Measurements from ENCODE around the gene GABRD. TPM values are rescaled to one million over a fixed set of nuclear protein-coding genes. Genes with fewer than 3 reads are reported as not detected.

GABRD gene
- total RNA-seq, 3 donors from 2014 or later (not counting 1 experiment from before 2014, with no cell fraction given), result 0.19 to 0.33 TPM; not detected in 1

DNA sequence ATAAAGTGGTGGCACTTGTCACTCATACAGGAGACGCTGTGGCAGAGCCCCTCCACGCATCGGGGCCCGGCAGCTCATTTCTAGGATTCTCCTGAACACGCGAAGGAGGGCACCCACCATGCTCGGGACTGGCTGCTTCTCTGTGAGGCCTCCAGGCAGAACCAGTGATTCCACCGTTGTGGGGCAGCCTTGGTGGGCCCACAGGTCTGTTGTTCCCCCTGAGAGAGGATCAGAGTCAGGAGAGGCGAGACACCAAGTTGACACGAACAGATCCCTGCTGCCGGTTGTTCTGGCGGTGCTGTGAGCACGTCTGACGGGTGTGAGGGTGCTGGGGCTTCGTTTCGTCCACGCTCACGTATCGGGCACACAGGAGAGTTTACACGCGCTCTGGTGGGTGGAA is 57.7 kb downstream of the GABRD start:
- H3K4me1 Mint-ChIP-seq, result peaks cover 4 to 15% of the 10 kb centered on the region in 2 donors
- peaks cover 21% of the 10 kb centered on the region for H3K36me3 Mint-ChIP-seq
- H3K36me3 ChIP-seq (ENCODE audit: control insufficient read depth, insufficient read depth, low read length), result no peaks in the 10 kb centered on the region

GRCh38 chr1:2078170-2078569 is 59.0 kb downstream of the GABRD start:
- Mint-ChIP-seq H3K27me3 (ENCODE audit: low read depth in 2 of 2) (no peaks in the 10 kb centered on the region), H3K4me3 (no peak overlapping the region), H3K36me3 (peaks cover 21% of the 10 kb centered on the region), H3K27ac (no peak overlapping the region), H3K9me3 (peaks cover 4 to 13% of the 10 kb centered on the region in 2 donors), H3K4me1 (peaks cover 0 to 15% of the 10 kb centered on the region in 2 donors)
- ATAC-seq, result no peak
- TF ChIP-seq, protein P1, sequence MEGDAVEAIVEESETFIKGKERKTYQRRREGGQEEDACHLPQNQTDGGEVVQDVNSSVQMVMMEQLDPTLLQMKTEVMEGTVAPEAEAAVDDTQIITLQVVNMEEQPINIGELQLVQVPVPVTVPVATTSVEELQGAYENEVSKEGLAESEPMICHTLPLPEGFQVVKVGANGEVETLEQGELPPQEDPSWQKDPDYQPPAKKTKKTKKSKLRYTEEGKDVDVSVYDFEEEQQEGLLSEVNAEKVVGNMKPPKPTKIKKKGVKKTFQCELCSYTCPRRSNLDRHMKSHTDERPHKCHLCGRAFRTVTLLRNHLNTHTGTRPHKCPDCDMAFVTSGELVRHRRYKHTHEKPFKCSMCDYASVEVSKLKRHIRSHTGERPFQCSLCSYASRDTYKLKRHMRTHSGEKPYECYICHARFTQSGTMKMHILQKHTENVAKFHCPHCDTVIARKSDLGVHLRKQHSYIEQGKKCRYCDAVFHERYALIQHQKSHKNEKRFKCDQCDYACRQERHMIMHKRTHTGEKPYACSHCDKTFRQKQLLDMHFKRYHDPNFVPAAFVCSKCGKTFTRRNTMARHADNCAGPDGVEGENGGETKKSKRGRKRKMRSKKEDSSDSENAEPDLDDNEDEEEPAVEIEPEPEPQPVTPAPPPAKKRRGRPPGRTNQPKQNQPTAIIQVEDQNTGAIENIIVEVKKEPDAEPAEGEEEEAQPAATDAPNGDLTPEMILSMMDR (IDR thresholded peaks at IDR 0.05), result no peak
- Histone ChIP-seq H3K27ac (ENCODE audit: low read length) (no peak overlapping the region), H3K4me3 (ENCODE audit: low read length) (no peak overlapping the region), H3K36me3 (ENCODE audit: control insufficient read depth, insufficient read depth, low read length) (no peaks in the 10 kb centered on the region), H3K9me3 (ENCODE audit: control insufficient read depth, insufficient read depth, low read length) (peaks cover 19% of the 10 kb centered on the region), H3K27me3 (ENCODE audit: control insufficient read depth, insufficient read depth, low read length) (no peaks in the 10 kb centered on the region), H3K4me1 (ENCODE audit: control insufficient read depth, insufficient read depth, low read length) (peaks cover 11% of the 10 kb centered on the region)
- DNase-seq, result no peak
- intact Hi-C loops (cut with micrococcal nuclease), result no loop called here
- 97% methylated on average over 5 of the region's 7 CpGs for WGBS (ENCODE audit: insufficient coverage)

More for the DNA sequence above, 57.7 kb downstream of the GABRD start:
- peaks cover 11% of the 10 kb centered on the region for H3K4me1 ChIP-seq (ENCODE audit: control insufficient read depth, insufficient read depth, low read length)
- no peak for ATAC-seq
- H3K4me3 Mint-ChIP-seq, result no peak overlapping the region
- no peak for DNase-seq
- H3K4me3 ChIP-seq (ENCODE audit: low read length), result no peak overlapping the region
- TF ChIP-seq, protein P1 (IDR thresholded peaks at IDR 0.05), result no peak
- no peak overlapping the region for H3K27ac Mint-ChIP-seq
- peaks cover 4 to 13% of the 10 kb centered on the region in 2 donors for H3K9me3 Mint-ChIP-seq
- H3K27ac ChIP-seq (ENCODE audit: low read length), result no peak overlapping the region
- no peaks in the 10 kb centered on the region for H3K27me3 Mint-ChIP-seq (ENCODE audit: low read depth in 2 of 2)
- H3K27me3 ChIP-seq (ENCODE audit: control insufficient read depth, insufficient read depth, low read length), result no peaks in the 10 kb centered on the region
- intact Hi-C loops (cut with micrococcal nuclease), result no loop called here
- WGBS (ENCODE audit: insufficient coverage), result 94% methylated on average over 21 of the region's 21 CpGs
- H3K9me3 ChIP-seq (ENCODE audit: control insufficient read depth, insufficient read depth, low read length), result peaks cover 19% of the 10 kb centered on the region

DNA sequence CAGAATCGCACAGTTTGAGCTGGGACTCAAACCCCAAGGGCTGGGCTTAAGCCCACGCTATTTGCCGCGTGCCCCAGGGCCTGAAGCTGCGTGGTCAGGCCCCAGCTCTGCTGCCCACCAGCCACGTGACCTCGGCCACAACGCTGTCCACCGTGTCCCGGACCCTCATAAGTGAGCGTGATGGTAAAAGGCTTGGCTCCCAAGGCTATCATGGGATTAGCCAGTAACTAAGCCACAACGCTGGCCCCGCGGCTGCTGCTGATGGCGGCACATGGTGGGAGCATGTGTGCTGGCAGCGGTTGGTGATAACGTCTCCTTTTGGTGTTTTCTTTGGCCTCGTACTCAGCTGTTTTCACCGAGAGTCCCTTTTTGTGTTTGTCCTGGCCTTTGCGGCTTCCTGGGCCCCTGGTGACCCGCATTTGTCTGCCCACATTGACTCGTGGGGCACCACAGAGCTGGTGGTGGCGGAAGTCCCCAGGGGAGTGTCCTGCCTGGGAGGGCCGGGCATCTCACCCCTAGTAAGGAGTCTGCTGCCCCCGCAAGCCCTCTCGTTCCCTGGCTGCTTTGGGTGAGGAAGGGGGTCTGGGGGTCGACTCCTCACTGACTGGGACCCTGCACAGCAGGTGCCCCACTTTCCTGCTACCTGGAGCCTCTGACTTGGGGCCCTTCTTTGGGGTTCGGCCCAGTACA is 60.4 kb downstream of the GABRD start:
- intact Hi-C loops (cut with micrococcal nuclease), result no loop called here
- Histone ChIP-seq H3K4me1 (ENCODE audit: control insufficient read depth, insufficient read depth, low read length) (peaks cover 11% of the 10 kb centered on the region), H3K4me3 (ENCODE audit: low read length) (no peak overlapping the region), H3K27me3 (ENCODE audit: control insufficient read depth, insufficient read depth, low read length) (no peaks in the 10 kb centered on the region), H3K9me3 (ENCODE audit: control insufficient read depth, insufficient read depth, low read length) (peaks cover 19% of the 10 kb centered on the region), H3K36me3 (ENCODE audit: control insufficient read depth, insufficient read depth, low read length) (no peaks in the 10 kb centered on the region), H3K27ac (ENCODE audit: low read length) (no peak overlapping the region)
- H3K27me3 Mint-ChIP-seq (ENCODE audit: low read depth in 2 of 2), result no peaks in the 10 kb centered on the region
- 86% methylated on average over 28 of the region's 28 CpGs for WGBS (ENCODE audit: insufficient coverage)
- H3K27ac Mint-ChIP-seq, result no peak overlapping the region
- TF ChIP-seq, protein P1 (IDR thresholded peaks at IDR 0.05), result no peak
- peaks cover 0 to 12% of the 10 kb centered on the region in 2 donors for H3K4me1 Mint-ChIP-seq
- peaks cover 21% of the 10 kb centered on the region for H3K36me3 Mint-ChIP-seq
- no peak for ATAC-seq
- peaks cover 4 to 13% of the 10 kb centered on the region in 2 donors for H3K9me3 Mint-ChIP-seq
- DNase-seq, result no peak
- no peak overlapping the region for H3K4me3 Mint-ChIP-seq

DNA sequence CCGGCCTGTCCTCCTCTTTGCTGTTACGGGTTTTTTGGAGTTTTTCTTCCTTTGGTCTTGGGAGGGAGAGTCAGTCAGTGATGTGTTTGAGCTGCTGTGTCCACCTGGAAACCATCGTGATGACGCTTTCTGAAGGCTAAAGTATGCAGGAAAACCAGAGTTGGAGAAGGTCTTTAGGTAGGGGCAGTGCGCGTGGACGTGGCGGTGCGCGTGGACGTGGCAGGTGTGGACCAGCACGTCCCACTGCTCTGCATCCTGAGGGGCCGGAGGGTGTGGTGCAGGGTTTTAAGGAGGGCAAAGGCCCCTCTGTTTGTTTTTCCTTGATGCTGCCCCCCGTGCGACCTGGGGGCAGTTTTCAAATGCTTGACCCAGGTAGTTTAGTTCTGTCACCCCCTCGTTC is 61.0 kb downstream of the GABRD start:
- Histone ChIP-seq H3K4me3 (ENCODE audit: low read length) (no peak overlapping the region), H3K9me3 (ENCODE audit: control insufficient read depth, insufficient read depth, low read length) (peaks cover 19% of the 10 kb centered on the region), H3K27me3 (ENCODE audit: control insufficient read depth, insufficient read depth, low read length) (no peaks in the 10 kb centered on the region), H3K36me3 (ENCODE audit: control insufficient read depth, insufficient read depth, low read length) (no peaks in the 10 kb centered on the region), H3K4me1 (ENCODE audit: control insufficient read depth, insufficient read depth, low read length) (peaks cover 11% of the 10 kb centered on the region), H3K27ac (ENCODE audit: low read length) (no peak overlapping the region)
- Mint-ChIP-seq H3K36me3 (peaks cover 21% of the 10 kb centered on the region), H3K9me3 (peaks cover 4 to 13% of the 10 kb centered on the region in 2 donors), H3K27ac (no peak overlapping the region), H3K4me3 (no peak overlapping the region), H3K4me1 (peaks cover 0 to 6% of the 10 kb centered on the region in 2 donors), H3K27me3 (ENCODE audit: low read depth in 2 of 2) (no peaks in the 10 kb centered on the region)
- 99% methylated on average over 16 of the region's 16 CpGs for whole genome bisulfite sequencing (ENCODE audit: insufficient coverage)
- DNase-seq, result no peak
- no peak for ATAC-seq
- TF ChIP-seq, protein P1 (IDR thresholded peaks at IDR 0.05), result no peak
- intact Hi-C loops (cut with micrococcal nuclease), result no loop called here

All from natural killer cell (primary cell).